ENCODE results near the gene PRPS1. TPM values are rescaled to one million over a fixed set of nuclear protein-coding genes. Genes with fewer than 3 reads are reported as not detected.

The PRPS1 gene
- total and polyA plus RNA-seq, 2 of the 13 experiments (the other 11 are each of a cell fraction or from before 2014, with no cell fraction given), result 33.7 to 54.4 TPM

DNA sequence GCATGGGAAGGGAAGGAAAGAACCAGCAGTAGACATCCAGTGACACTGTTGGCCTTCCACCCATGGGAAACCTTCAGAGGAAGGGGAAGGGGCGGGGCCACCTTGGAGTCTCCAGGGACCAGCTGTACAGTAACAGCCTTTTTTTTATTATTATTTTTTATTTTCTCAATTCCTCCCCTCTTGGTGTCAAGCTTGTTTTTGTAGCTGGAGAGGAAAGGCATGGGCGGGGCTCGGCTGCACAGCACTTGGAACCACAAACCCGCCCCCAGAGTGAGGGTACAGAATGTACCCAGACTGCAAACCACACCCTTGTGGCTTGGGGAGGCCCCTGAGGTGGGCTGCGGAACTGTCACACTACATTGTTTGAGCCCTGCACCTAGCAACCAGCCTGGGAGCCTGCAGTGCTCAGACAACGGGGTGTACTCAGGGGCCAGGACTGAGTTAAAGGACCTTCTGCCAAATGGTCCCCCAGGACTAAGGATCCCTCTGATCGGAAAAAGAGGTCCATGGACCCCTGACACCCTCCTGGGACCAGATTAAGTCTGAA is 45.7 kb downstream of the PRPS1 start (continued):
- TF ChIP-seq ZNF33A (CRISPR knock-in tag; IDR thresholded peaks at IDR 0.05; ENCODE audit: borderline replicate concordance), result no peak
- no peak for TF ChIP-seq ZNF343 (CRISPR knock-in tag; IDR thresholded peaks at IDR 0.05)
- TF ChIP-seq SMYD3 (CRISPR knock-in tag; IDR thresholded peaks at IDR 0.05), result no peak

DNA sequence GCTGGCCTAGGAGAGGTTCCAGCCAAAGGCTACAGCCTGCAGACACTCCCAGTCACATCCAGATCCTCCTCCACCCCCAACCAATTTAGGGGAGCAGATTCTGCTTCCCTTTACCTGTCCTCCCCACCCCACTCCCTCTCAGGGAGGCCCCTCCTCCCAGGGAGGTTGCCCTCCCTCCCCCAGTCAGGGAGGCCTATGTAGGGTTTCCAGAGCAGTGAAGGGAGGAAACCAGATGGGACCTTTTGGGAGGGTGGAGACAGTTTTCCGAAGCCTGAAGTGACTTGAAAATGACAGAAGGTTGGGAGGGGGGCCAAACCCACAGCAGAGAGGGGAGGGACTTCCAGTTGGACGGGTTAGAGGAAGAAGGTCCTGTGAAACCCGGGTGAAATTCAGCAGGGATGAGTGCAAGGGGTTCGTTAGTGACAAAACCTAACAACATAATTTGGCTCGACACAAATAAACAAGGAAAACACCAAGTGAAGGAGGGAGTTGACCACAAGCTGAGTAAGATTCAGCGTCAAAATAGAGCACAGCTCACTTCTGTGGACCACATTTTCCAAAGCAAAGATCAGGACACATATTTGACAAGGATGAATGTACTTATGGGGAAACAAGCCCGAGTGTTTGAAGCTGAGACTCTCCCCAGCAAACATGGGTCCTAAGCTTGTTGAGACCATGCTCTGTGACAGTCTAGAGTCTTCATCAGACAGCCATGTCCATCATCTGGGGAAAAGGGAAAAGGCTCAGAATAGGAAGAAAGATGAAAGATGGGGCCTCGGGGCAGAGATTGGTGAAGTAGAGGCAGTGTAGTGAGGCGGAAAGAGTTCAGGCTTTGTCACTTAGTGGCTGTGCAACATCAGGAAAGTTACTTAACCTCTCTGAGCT is 46.4 kb downstream of the PRPS1 start:
- no peaks in the 10 kb centered on the region for H4K20me1 ChIP-seq (ENCODE audit: insufficient read depth, low read length)
- DNase-seq (ENCODE audit: low spot score) (no peak), FAIRE-seq (no peak), ATAC-seq (no peak)
- peaks cover 0 to 3% of the 10 kb centered on the region in 2 experiments; a peak in 2 of 5 replicates for H3K27me3 ChIP-seq (ENCODE audit: control insufficient read depth in 1 of 2, insufficient read depth in 2 of 2, low read length in 2 of 2)
- no peak overlapping the region for H2AFZ ChIP-seq (ENCODE audit: low read length)
- H3K9me3 ChIP-seq (ENCODE audit: low read length), result no peaks in the 10 kb centered on the region
- 12% methylated on average over 9 of the region's 9 CpGs for WGBS (ENCODE audit: low lambda C conversion rate)
- TF ChIP-seq ZNF225 (CRISPR knock-in tag; IDR thresholded peaks at IDR 0.05) (no peak), PITX1 (CRISPR knock-in tag; IDR thresholded peaks at IDR 0.05) (no peak), ZNF44 (CRISPR knock-in tag; IDR thresholded peaks at IDR 0.05) (no peak), STAT5B (CRISPR knock-in tag; IDR thresholded peaks at IDR 0.05) (no peak), NFE2L1 (CRISPR knock-in tag; IDR thresholded peaks at IDR 0.05; ENCODE audit: borderline replicate concordance) (no peak), SATB2 (CRISPR knock-in tag; IDR thresholded peaks at IDR 0.05) (no peak), RXRA (CRISPR knock-in tag; IDR thresholded peaks at IDR 0.05) (no peak), TRAFD1 (CRISPR knock-in tag; IDR thresholded peaks at IDR 0.05; ENCODE audit: borderline replicate concordance) (no peak), ZNF670 (CRISPR knock-in tag; IDR thresholded peaks at IDR 0.05; ENCODE audit: borderline replicate concordance) (no peak), HOXA3 (CRISPR knock-in tag; IDR thresholded peaks at IDR 0.05) (no peak)
- no peak overlapping the region for H3K27ac ChIP-seq (ENCODE audit: extremely low read length, insufficient read depth, low read length)
- no peaks in the 10 kb centered on the region for H3K36me3 ChIP-seq (replicated peaks in 1 of 2; ENCODE audit: control insufficient read depth in 1 of 2, insufficient read depth in 2 of 2, low read length in 2 of 2)
- ChIA-PET POLR2A (no interaction called here), CTCF (ENCODE audit: low intra/inter-chr PET ratio, low total read pairs) (no interaction called here)
- no peaks in the 10 kb centered on the region for H3K4me1 ChIP-seq (ENCODE audit: insufficient read depth, low read length)
- intact Hi-C loops (cut with micrococcal nuclease; ENCODE audit: unreplicated experiment), result loop anchor here (5.0 kb wide), 1 partner anchor 43 kb away; no protein-coding TSS in a partner anchor
- H3K4me2 ChIP-seq (ENCODE audit: low read depth, low read length), result no peak overlapping the region
- no TSS peak for BruUV-seq (replicated peaks)
- no peak overlapping the region for H3K9ac ChIP-seq (ENCODE audit: insufficient read depth, low read depth, low read length)
- no peaks in the 10 kb centered on the region for H3K79me2 ChIP-seq (ENCODE audit: insufficient read depth, low read length)
- H3K4me3 ChIP-seq (replicated peaks in 1 of 3; ENCODE audit: insufficient read depth in 1 of 3, low read depth in 2 of 3, low read length in 3 of 3), result no peak overlapping the region
- in situ Hi-C loops (cut with HindIII; ENCODE audit: extremely low pct_ligation_motif_present, low pct_unique_long_range_greater_than_20kb), result no loop called here

Measured in HepG2 (cell line).